HepG2 (cell line): ENCODE data around the gene ISG20L2. TPM values are rescaled to one million over a fixed set of nuclear protein-coding genes. Genes with fewer than 3 reads are reported as not detected.

ENCODE experiments used
- ARID2 ChIP-seq: sonication (generic); formaldehyde crosslinking; IDR thresholded peaks from 2 replicates; pipeline ENCODE4 v1.8.1; 2022; ENCODE audit warnings: mild to moderate bottlenecking, missing genetic modification reagents, borderline replicate concordance
- CC2D1A ChIP-seq: sonication (generic); formaldehyde crosslinking; IDR thresholded peaks from 2 replicates; pipeline ENCODE4 v1.8.1; 2023; ENCODE audit warnings: mild to moderate bottlenecking, missing genetic modification reagents
- EP300 ChIP-seq, 3 experiments: sonication (generic) in 1 of 3; formaldehyde crosslinking in 1 of 3; IDR thresholded peaks; 2 replicates each; pipeline versions ENCODE4 v1.5.1 to v1.6.1; 2011 to 2020; ENCODE audit warnings: low read depth in 2 of 3, low read length in 2 of 3, borderline replicate concordance in 1 of 3, improper control_type of control experiment in 1 of 3, mild to moderate bottlenecking in 1 of 3, missing genetic modification reagents in 1 of 3, moderate library complexity in 1 of 3
- FOXC1 ChIP-seq: sonication (generic); formaldehyde crosslinking; IDR thresholded peaks from 2 replicates; pipeline ENCODE4 v1.8.0; 2022; ENCODE audit warnings: mild to moderate bottlenecking, missing genetic modification reagents, borderline replicate concordance
- HINFP ChIP-seq: sonication (generic); formaldehyde crosslinking; IDR thresholded peaks from 2 replicates; pipeline ENCODE4 v1.4.0; 2020; ENCODE audit warnings: low read depth, mild to moderate bottlenecking, missing genetic modification reagents
- MAFK ChIP-seq, 2 experiments: IDR thresholded peaks in 1 of 2; conservative IDR thresholded peaks in 1 of 2; 2 replicates each; pipeline ENCODE4 v1.6.1; 2011; ENCODE audit warnings: improper control_type of control experiment in 2 of 2, low read length in 2 of 2
- MIER2 ChIP-seq: IDR thresholded peaks from 2 replicates; pipeline ENCODE4 v1.6.1; 2016; ENCODE audit warnings: missing biosample characterization, missing genetic modification reagents
- MLLT10 ChIP-seq: sonication (generic); formaldehyde crosslinking; IDR thresholded peaks from 2 replicates; pipeline ENCODE4 v1.4.0; 2020; ENCODE audit warnings: missing genetic modification reagents
- POLR2AphosphoS5 ChIP-seq: IDR thresholded peaks from 2 replicates; pipeline ENCODE4 v1.6.1; 2012; ENCODE audit warnings: low read depth, low read length
- RFXAP ChIP-seq: sonication (generic); formaldehyde crosslinking; IDR thresholded peaks from 2 replicates; pipeline ENCODE4 v1.4.0; 2020; ENCODE audit warnings: missing genetic modification reagents, borderline replicate concordance
- SAFB2 ChIP-seq: sonication (generic); formaldehyde crosslinking; IDR thresholded peaks from 2 replicates; pipeline ENCODE4 v1.5.1; 2020; ENCODE audit warnings: missing genetic modification reagents, low read depth, mild to moderate bottlenecking, borderline replicate concordance
- SRSF9 ChIP-seq: fragments of 200-400 bp; formaldehyde crosslinking; IDR thresholded peaks from 2 replicates; pipeline ENCODE4 v1.6.1; 2018; ENCODE audit warnings: borderline replicate concordance, mild to moderate bottlenecking, low read depth, low read length; ENCODE audit not compliant: insufficient read depth, poor library complexity, severe bottlenecking
- STAT5B ChIP-seq: sonication (generic); formaldehyde crosslinking; IDR thresholded peaks from 2 replicates; pipeline ENCODE4 v1.4.0; 2020; ENCODE audit warnings: missing genetic modification reagents
- TBX2 ChIP-seq: sonication (generic); formaldehyde crosslinking; IDR thresholded peaks from 2 replicates; pipeline ENCODE4 v1.5.0; 2020; ENCODE audit warnings: missing genetic modification reagents, mild to moderate bottlenecking, borderline replicate concordance
- TMF1 ChIP-seq: sonication (generic); formaldehyde crosslinking; IDR thresholded peaks from 2 replicates; pipeline ENCODE4 v1.8.1; 2022; ENCODE audit warnings: low read depth, missing genetic modification reagents
- U2AF1 ChIP-seq: fragments of 200-400 bp; formaldehyde crosslinking; optimal IDR thresholded peaks from 2 replicates; pipeline ENCODE3; 2017; ENCODE audit warnings: mild to moderate bottlenecking, low read depth, low read length
- ZMAT5 ChIP-seq: sonication (generic); formaldehyde crosslinking; IDR thresholded peaks from 2 replicates; pipeline ENCODE4 v1.5.0; 2020; ENCODE audit warnings: mild to moderate bottlenecking, low read depth, missing genetic modification reagents, borderline replicate concordance
- ZNF317 ChIP-seq: sonication (generic); formaldehyde crosslinking; IDR thresholded peaks from 2 replicates; pipeline ENCODE4 v1.5.0; 2020; ENCODE audit warnings: mild to moderate bottlenecking, missing genetic modification reagents
- ZNF331 ChIP-seq: sonication (generic); formaldehyde crosslinking; IDR thresholded peaks from 2 replicates; pipeline ENCODE4 v1.4.0; 2020; ENCODE audit warnings: missing genetic modification reagents
- ZNF335 ChIP-seq: sonication (generic); formaldehyde crosslinking; IDR thresholded peaks from 2 replicates; pipeline ENCODE4 v1.4.0; 2020; ENCODE audit warnings: missing genetic modification reagents
- ZNF337 ChIP-seq: sonication (generic); formaldehyde crosslinking; IDR thresholded peaks from 2 replicates; pipeline ENCODE4 v1.5.1; 2020; ENCODE audit warnings: missing genetic modification reagents, low read depth, mild to moderate bottlenecking, borderline replicate concordance
- ZNF614 ChIP-seq: IDR thresholded peaks from 2 replicates; pipeline ENCODE4 v1.6.1; 2018; ENCODE audit warnings: missing biosample characterization, missing genetic modification reagents, inconsistent platforms, borderline replicate concordance
- ZNF616 ChIP-seq: sonication (generic); formaldehyde crosslinking; IDR thresholded peaks from 2 replicates; pipeline ENCODE4 v1.5.0; 2020; ENCODE audit warnings: low read depth, mild to moderate bottlenecking, missing genetic modification reagents
- polyA plus RNA-seq, 8 experiments: library from polyadenylated mRNA; depleted of rRNA in 3 of 8; stranded (reverse) in 7 of 8; unstranded in 1 of 8; fragments of >200 nt; fragmentation: Illumina TruSeq in 4 of 8; extraction: Trizol in 4 of 8; gene quantifications; 2 replicates each; pipeline versions ENCODE4 v1.2.1 to v1.2.3, GENCODE V29; 2011 to 2016; ENCODE audit warnings: low read depth in 4 of 8, missing spikeins in 1 of 8, mixed read lengths in 1 of 8; ENCODE audit not compliant: insufficient read depth in 1 of 8
- total RNA-seq, 5 experiments: library from RNA; depleted of rRNA; stranded (reverse); fragments of >200 nt; fragmentation: Illumina TruSeq; extraction: Trizol; gene quantifications; 2 replicates each; pipeline ENCODE4 v1.2.3, GENCODE V29; 2016; ENCODE audit warnings: low read depth in 1 of 5
- TF ChIP-seq, protein P1 (sequence below): sonication (generic); formaldehyde crosslinking; IDR thresholded peaks from 2 replicates; pipeline ENCODE4 v1.4.0; 2020; ENCODE audit warnings: mild to moderate bottlenecking, missing genetic modification reagents
- TF ChIP-seq, protein P2 (sequence below): IDR thresholded peaks from 2 replicates; pipeline ENCODE4 v1.6.1; 2018; ENCODE audit warnings: missing genetic modification reagents
- TF ChIP-seq, protein P3 (sequence below): IDR thresholded peaks from 2 replicates; pipeline ENCODE4 v1.6.1; 2016; ENCODE audit warnings: missing genetic modification reagents, missing compliant biosample characterization

The ISG20L2 gene
- total and polyA plus RNA-seq, 2 of the 13 experiments (the other 11 are each of a cell fraction or from before 2014, with no cell fraction given), result 19.8 to 21.3 TPM

GRCh38 chr1:156728599-156729462, at the start of gene ISG20L2 (continued):
- TF ChIP-seq POLR2AphosphoS5 (peak; percentile 49), RFXAP (CRISPR knock-in tag) (no peak), EP300 (IDR thresholded peaks at IDR 0.05; ENCODE audit: low read depth in 2 of 2, low read length in 2 of 2) (no peak), EP300 (CRISPR knock-in tag; IDR thresholded peaks at IDR 0.05; ENCODE audit: borderline replicate concordance) (no peak), STAT5B (CRISPR knock-in tag) (no peak; the same call in 1 of the 2 replicates), U2AF1 (peak; percentile 51), SAFB2 (CRISPR knock-in tag) (no peak), ZNF331 (0 out of 2 replicates have a peak, but pooled peaks have one; percentile 32), ZNF616 (no peak), TBX2 (CRISPR knock-in tag) (peak; percentile 78), MLLT10 (CRISPR knock-in tag) (no peak), MIER2 (CRISPR knock-in tag) (0 out of 2 replicates have a peak, but pooled peaks have one; percentile 8), ZNF337 (CRISPR knock-in tag) (no peak), MAFK (conservative IDR thresholded peaks at IDR 0.05 in 1 of 2, IDR thresholded peaks at IDR 0.05 in 1 of 2; ENCODE audit: low read length in 2 of 2) (no peak), SRSF9 (no peak), ZNF614 (CRISPR knock-in tag) (no peak), TMF1 (CRISPR knock-in tag) (0 out of 2 replicates have a peak, but pooled peaks have one; percentile 53), HINFP (CRISPR knock-in tag) (no peak), ARID2 (CRISPR knock-in tag) (no peak), CC2D1A (CRISPR knock-in tag) (no peak), ZMAT5 (CRISPR knock-in tag) (no peak), ZNF317 (CRISPR knock-in tag) (no peak), FOXC1 (CRISPR knock-in tag) (no peak), ZNF335 (CRISPR knock-in tag) (no peak)
- TF ChIP-seq, protein P1, sequence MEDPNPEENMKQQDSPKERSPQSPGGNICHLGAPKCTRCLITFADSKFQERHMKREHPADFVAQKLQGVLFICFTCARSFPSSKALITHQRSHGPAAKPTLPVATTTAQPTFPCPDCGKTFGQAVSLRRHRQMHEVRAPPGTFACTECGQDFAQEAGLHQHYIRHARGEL (CRISPR knock-in tag), result no peak
- TF ChIP-seq, protein P2, sequence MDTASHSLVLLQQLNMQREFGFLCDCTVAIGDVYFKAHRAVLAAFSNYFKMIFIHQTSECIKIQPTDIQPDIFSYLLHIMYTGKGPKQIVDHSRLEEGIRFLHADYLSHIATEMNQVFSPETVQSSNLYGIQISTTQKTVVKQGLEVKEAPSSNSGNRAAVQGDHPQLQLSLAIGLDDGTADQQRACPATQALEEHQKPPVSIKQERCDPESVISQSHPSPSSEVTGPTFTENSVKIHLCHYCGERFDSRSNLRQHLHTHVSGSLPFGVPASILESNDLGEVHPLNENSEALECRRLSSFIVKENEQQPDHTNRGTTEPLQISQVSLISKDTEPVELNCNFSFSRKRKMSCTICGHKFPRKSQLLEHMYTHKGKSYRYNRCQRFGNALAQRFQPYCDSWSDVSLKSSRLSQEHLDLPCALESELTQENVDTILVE (CRISPR knock-in tag), result 0 out of 2 replicates have a peak, but pooled peaks have one; percentile 28
- TF ChIP-seq, protein P3, sequence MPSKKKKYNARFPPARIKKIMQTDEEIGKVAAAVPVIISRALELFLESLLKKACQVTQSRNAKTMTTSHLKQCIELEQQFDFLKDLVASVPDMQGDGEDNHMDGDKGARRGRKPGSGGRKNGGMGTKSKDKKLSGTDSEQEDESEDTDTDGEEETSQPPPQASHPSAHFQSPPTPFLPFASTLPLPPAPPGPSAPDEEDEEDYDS (CRISPR knock-in tag), result peak; percentile 52; the same call in 1 of the 2 replicates
